CD14-positive monocyte (primary cell): Measurements from ENCODE around the gene CYBRD1. TPM values are rescaled to one million over a fixed set of nuclear protein-coding genes. Genes with fewer than 3 reads are reported as not detected.

Source experiments
- DNase-seq, 3 donors: peaks; one replicate each; pipeline ENCODE4 v3.0.0-alpha.2; 2011 to 2022
- H2AFZ ChIP-seq: 2 replicates; pipeline ENCODE4 v1.6.0; 2012; ENCODE audit warnings: mild to moderate bottlenecking, low read depth, low read length, inconsistent platforms; ENCODE audit not compliant: insufficient read depth, poor library complexity, severe bottlenecking
- H3K27ac ChIP-seq, 2 donors: 1 replicate in 1 of 2; 2 replicates in 1 of 2; pipeline ENCODE4 v1.5.1; 2012 to 2013; ENCODE audit warnings: low read length in 2 of 2, control low read depth in 1 of 2, inconsistent platforms in 1 of 2, low read depth in 1 of 2, mild to moderate bottlenecking in 1 of 2
- H3K27me3 ChIP-seq, 2 donors: one replicate each; pipeline versions ENCODE4 v1.6.0 to v1.6.1; 2011 to 2013; ENCODE audit warnings: low read length in 2 of 2; ENCODE audit not compliant: control insufficient read depth in 2 of 2, insufficient read depth in 2 of 2
- H3K36me3 ChIP-seq, 2 donors: replicated peaks in 1 of 2; 1 replicate in 1 of 2; 2 replicates in 1 of 2; pipeline versions ENCODE4 v1.5.1 to v1.6.1; 2012 to 2013; ENCODE audit warnings: low read length in 2 of 2, control low read depth in 1 of 2, inconsistent platforms in 1 of 2, mild to moderate bottlenecking in 1 of 2; ENCODE audit not compliant: insufficient read depth in 2 of 2, control insufficient read depth in 1 of 2
- H3K4me1 ChIP-seq, 2 donors: 1 replicate in 1 of 2; 2 replicates in 1 of 2; pipeline versions ENCODE4 v1.5.1 to v1.6.1; 2012 to 2013; ENCODE audit warnings: low read length in 2 of 2, control low read depth in 1 of 2, inconsistent platforms in 1 of 2, mild to moderate bottlenecking in 1 of 2, moderate library complexity in 1 of 2; ENCODE audit not compliant: insufficient read depth in 2 of 2, control insufficient read depth in 1 of 2
- H3K4me2 ChIP-seq: replicated peaks from 2 replicates; pipeline ENCODE3; 2012; ENCODE audit warnings: low read length, moderate library complexity, mild to moderate bottlenecking; ENCODE audit not compliant: poor library complexity, severe bottlenecking; ENCODE audit errors: extremely low read depth
- H3K4me3 ChIP-seq, 3 experiments: fragments of 200-600 bp in 1 of 3; sonication (generic) in 1 of 3; replicated peaks in 1 of 3; 1 replicate in 2 of 3; 2 replicates in 1 of 3; pipeline ENCODE4 v1.5.1; 2011 to 2013; ENCODE audit warnings: low read length in 3 of 3, mild to moderate bottlenecking in 3 of 3, control low read depth in 2 of 3, low read depth in 2 of 3, inconsistent platforms in 1 of 3, moderate library complexity in 1 of 3
- H3K79me2 ChIP-seq: 2 replicates; pipeline ENCODE4 v1.6.0; 2012; ENCODE audit warnings: mild to moderate bottlenecking, control low read depth, inconsistent platforms, low read length, moderate library complexity; ENCODE audit not compliant: insufficient read depth
- H3K9ac ChIP-seq: 2 replicates; pipeline ENCODE4 v1.6.0; 2017; ENCODE audit warnings: low read length, mild to moderate bottlenecking; ENCODE audit not compliant: insufficient read depth, poor library complexity, severe bottlenecking
- H3K9me3 ChIP-seq, 2 donors: replicated peaks in 1 of 2; 1 replicate in 1 of 2; 2 replicates in 1 of 2; pipeline versions ENCODE4 v1.5.1 to v1.6.1; 2012 to 2013; ENCODE audit warnings: low read length in 2 of 2, control low read depth in 1 of 2; ENCODE audit not compliant: control insufficient read depth in 1 of 2, insufficient read depth in 1 of 2
- H4K20me1 ChIP-seq: 2 replicates; pipeline ENCODE4 v1.6.0; 2012; ENCODE audit warnings: mild to moderate bottlenecking, low read length, control low read depth, moderate library complexity; ENCODE audit not compliant: insufficient read depth
- H3K27ac Mint-ChIP-seq, 7 donors: one replicate each; pipeline ENCODE4 v1.8.0; 2020; ENCODE audit warnings: mild to moderate bottlenecking in 7 of 7, mixed read lengths in 7 of 7, moderate library complexity in 6 of 7, inconsistent platforms in 2 of 7
- H3K27me3 Mint-ChIP-seq, 3 donors: one replicate each; pipeline ENCODE4 v1.8.0; 2021 to 2022; ENCODE audit warnings: low read depth in 3 of 3, mild to moderate bottlenecking in 3 of 3, mixed read lengths in 3 of 3, moderate library complexity in 3 of 3, inconsistent platforms in 1 of 3
- H3K36me3 Mint-ChIP-seq, 2 donors: one replicate each; pipeline ENCODE4 v1.8.0; 2020; ENCODE audit warnings: mixed read lengths in 2 of 2, inconsistent platforms in 1 of 2, mild to moderate bottlenecking in 1 of 2
- H3K4me1 Mint-ChIP-seq: one replicate; pipeline ENCODE4 v1.8.0; 2020; ENCODE audit warnings: mild to moderate bottlenecking, mixed read lengths
- H3K4me3 Mint-ChIP-seq, 2 donors: one replicate each; pipeline ENCODE4 v1.8.0; 2020; ENCODE audit warnings: mild to moderate bottlenecking in 2 of 2, mixed read lengths in 2 of 2, moderate library complexity in 1 of 2
- H3K9me3 Mint-ChIP-seq, 7 donors: one replicate each; pipeline ENCODE4 v1.8.0; 2020 to 2022; ENCODE audit warnings: mixed read lengths in 7 of 7, mild to moderate bottlenecking in 6 of 7, moderate library complexity in 6 of 7, inconsistent platforms in 2 of 7
- WGBS: methylation state at CpG from one replicate; pipeline ENCODE4 v1.1.5; 2013; ENCODE audit warnings: missing lambda C conversion rate; ENCODE audit not compliant: insufficient coverage; 5-methylcytosine and 5-hydroxymethylcytosine counted together
- intact Hi-C, 2 donors: fragments of 100-400 bp; cut with micrococcal nuclease; formaldehyde crosslinking; loops; one replicate each; pipeline versions ENCODE4 v1.15.0 to v1.15.1; 2023
- polyA minus RNA-seq: library from RNA; depleted of rRNA, polyadenylated mRNA; stranded (reverse); fragments of >200 nt; gene quantifications from 2 replicates; pipeline ENCODE4 v1.2.3, GENCODE V29; 2012
- polyA plus RNA-seq, 3 donors: library from polyadenylated mRNA; depleted of rRNA in 1 of 3; unstranded in 2 of 3; stranded (reverse) in 1 of 3; fragments of 300-500 nt in 2 of 3; fragments of >200 nt in 1 of 3; fragmentation: Illumina TruSeq in 2 of 3; gene quantifications; 1 replicate in 2 of 3; 2 replicates in 1 of 3; pipeline ENCODE4 v1.2.3, GENCODE V29; 2012 to 2021
- total RNA-seq, 12 experiments: library from RNA in 1 of 12; stranded (reverse) in 1 of 12; fragments of 120-200 nt in 1 of 12; gene quantifications; one replicate each; pipeline ENCODE4 v1.2.4 and lab custom pipeline; 2013 to 2026; ENCODE audit warnings: mixed read lengths in 6 of 12, inconsistent platforms in 1 of 12
- TF ChIP-seq, protein P1 (sequence below): fragments of 200-600 bp; IDR thresholded peaks from one replicate; pipeline ENCODE4 v1.8.0; 2022; ENCODE audit warnings: antibody characterized with exemption, mild to moderate bottlenecking

The CYBRD1 gene, protein sequence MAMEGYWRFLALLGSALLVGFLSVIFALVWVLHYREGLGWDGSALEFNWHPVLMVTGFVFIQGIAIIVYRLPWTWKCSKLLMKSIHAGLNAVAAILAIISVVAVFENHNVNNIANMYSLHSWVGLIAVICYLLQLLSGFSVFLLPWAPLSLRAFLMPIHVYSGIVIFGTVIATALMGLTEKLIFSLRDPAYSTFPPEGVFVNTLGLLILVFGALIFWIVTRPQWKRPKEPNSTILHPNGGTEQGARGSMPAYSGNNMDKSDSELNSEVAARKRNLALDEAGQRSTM
- total RNA-seq (2013) = 52.3 TPM
- polyA plus RNA-seq (10 to 100 TPM; 21.7 to 61.0 (median 47.3) TPM), polyA minus RNA-seq (24.4 and 33.3 TPM in 2 replicates), total RNA-seq (lab: John Stamatoyannopoulos, UW) (5.6 to 80.5 (median 60.8) reads per million in 11 experiments)

DNA sequence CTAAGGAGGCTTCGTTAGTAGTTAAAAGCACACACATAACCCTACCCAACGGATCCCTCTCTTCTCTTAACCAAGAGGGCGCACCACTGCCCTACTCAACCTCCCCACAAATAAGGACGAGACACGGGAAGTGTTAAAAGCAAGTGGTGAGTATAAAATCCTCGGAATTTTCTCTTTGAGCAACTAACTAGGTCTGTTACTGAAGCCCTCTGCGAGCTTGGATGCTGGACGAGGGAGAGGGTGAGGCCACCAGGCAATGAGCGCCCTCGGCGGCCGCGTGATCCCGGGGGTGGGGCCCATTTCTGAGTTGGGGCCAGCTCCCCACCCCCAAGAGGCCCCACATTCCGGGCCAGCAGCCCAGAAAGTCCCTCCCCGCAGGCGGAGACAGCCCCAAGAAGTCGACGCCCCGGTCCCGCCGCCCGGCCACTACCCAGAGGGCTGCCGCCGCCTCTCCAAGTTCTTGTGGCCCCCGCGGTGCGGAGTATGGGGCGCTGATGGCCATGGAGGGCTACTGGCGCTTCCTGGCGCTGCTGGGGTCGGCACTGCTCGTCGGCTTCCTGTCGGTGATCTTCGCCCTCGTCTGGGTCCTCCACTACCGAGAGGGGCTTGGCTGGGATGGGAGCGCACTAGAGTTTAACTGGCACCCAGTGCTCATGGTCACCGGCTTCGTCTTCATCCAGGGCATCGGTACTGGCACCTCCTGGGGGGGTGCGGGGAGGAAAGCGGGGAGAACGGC is at the start of gene CYBRD1:
TSS of gene CYBRD1 (plus strand) at position 423 of the 736 bp plus-strand sequence. CDS start at position 495, 72 bp downstream.
- intact Hi-C loops = no loop called here
- Mint-ChIP-seq H3K4me1 (peaks cover 21% of the 10 kb centered on the region), H3K27me3 (peaks cover 0 to 2% (median 1%) of the 10 kb centered on the region in 3 donors), H3K27ac (peak within 1 kb of the TSS; percentile 58 to 87 (median 84)), H3K36me3 (no peaks in the 10 kb centered on the region), H3K4me3 (peak within 1 kb of the TSS; percentile 96 to 97), H3K9me3 (peaks cover 0 to 7% (median 0%) of the 10 kb centered on the region in 7 donors)
- Histone ChIP-seq H3K9ac (peak within 1 kb of the TSS; percentile 75), H4K20me1 (peaks cover 8% of the 10 kb centered on the region), H3K79me2 (peaks cover 39% of the 10 kb centered on the region), H3K4me1 (peaks cover 16 to 24% of the 10 kb centered on the region in 2 donors), H3K9me3 (no peaks in the 10 kb centered on the region), H3K27me3 (no peaks in the 10 kb centered on the region), H3K4me2 (peak within 1 kb of the TSS; percentile 99), H3K4me3 (peak within 1 kb of the TSS; percentile 55 to 85 (median 72)), H2AFZ (peak within 1 kb of the TSS; percentile 95), H3K27ac (peak within 1 kb of the TSS; percentile 60 to 83), H3K36me3 (no peaks in the 10 kb centered on the region)
- WGBS = under 1% methylated on average over 39 of the region's 45 CpGs
- DNase-seq = peak; percentile 10 to 36 (median 15)
- TF ChIP-seq, protein P1, sequence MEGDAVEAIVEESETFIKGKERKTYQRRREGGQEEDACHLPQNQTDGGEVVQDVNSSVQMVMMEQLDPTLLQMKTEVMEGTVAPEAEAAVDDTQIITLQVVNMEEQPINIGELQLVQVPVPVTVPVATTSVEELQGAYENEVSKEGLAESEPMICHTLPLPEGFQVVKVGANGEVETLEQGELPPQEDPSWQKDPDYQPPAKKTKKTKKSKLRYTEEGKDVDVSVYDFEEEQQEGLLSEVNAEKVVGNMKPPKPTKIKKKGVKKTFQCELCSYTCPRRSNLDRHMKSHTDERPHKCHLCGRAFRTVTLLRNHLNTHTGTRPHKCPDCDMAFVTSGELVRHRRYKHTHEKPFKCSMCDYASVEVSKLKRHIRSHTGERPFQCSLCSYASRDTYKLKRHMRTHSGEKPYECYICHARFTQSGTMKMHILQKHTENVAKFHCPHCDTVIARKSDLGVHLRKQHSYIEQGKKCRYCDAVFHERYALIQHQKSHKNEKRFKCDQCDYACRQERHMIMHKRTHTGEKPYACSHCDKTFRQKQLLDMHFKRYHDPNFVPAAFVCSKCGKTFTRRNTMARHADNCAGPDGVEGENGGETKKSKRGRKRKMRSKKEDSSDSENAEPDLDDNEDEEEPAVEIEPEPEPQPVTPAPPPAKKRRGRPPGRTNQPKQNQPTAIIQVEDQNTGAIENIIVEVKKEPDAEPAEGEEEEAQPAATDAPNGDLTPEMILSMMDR = no peak

DNA sequence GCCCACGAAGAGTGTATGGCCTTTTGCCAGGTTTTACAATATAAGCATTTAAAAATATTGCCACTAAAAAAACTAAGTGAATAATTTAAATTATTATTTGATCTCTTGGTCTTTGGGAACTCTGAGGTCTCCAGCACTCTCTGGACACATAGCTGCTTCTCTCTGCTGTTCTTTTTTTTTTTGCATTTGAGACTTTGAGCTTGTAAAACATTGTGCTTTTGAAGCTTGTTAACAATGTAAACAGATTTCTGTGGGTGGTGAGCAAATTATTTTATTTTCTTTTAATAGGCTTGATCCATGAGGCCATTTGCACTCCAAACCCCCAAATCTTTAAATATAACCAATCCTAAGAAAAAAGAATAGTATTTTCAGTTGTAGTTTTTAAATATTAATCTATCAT is 46.3 kb upstream of the CYBRD1 start:
- no peaks in the 10 kb centered on the region for H3K9me3 ChIP-seq
- DNase-seq = no peak
- H3K36me3 ChIP-seq = peaks cover 72 to 90% of the 10 kb centered on the region in 2 donors
- TF ChIP-seq, protein P1 = no peak
- H3K27me3 ChIP-seq = no peaks in the 10 kb centered on the region
- H2AFZ ChIP-seq = no peak overlapping the region
- H3K9me3 Mint-ChIP-seq = no peaks in the 10 kb centered on the region
- no peak overlapping the region for H3K4me2 ChIP-seq
- H3K9ac ChIP-seq = no peak overlapping the region
- H3K27me3 Mint-ChIP-seq = no peaks in the 10 kb centered on the region
- no peak overlapping the region for H3K4me3 Mint-ChIP-seq
- intact Hi-C loops = no loop called here
- H3K27ac Mint-ChIP-seq = no peak overlapping the region
- H3K4me1 Mint-ChIP-seq = no peaks in the 10 kb centered on the region
- H4K20me1 ChIP-seq = no peaks in the 10 kb centered on the region
- H3K79me2 ChIP-seq = no peaks in the 10 kb centered on the region
- H3K36me3 Mint-ChIP-seq = peaks cover 68 to 73% of the 10 kb centered on the region in 2 donors
- H3K4me1 ChIP-seq = no peaks in the 10 kb centered on the region
- no CpG with 5 or more reads among the region's 1 CpG for WGBS
- no peak overlapping the region for H3K4me3 ChIP-seq
- H3K27ac ChIP-seq = no peak overlapping the region
